ENCODE results near the gene S100A6. TPM values are rescaled to one million over a fixed set of nuclear protein-coding genes. Genes with fewer than 3 reads are reported as not detected.

The S100A6 gene
- total RNA-seq: 257 and 1,880 TPM in 2 replicates

GRCh38 chr1:153535242-153536011 is at the start of gene S100A6:
Gene S100A6, minus strand, starts transcription at chr1:153535991. Its CDS starts 652 bp downstream, at chr1:153535339.

GRCh38 chr1:153565529-153566374 is 30.0 kb upstream of the S100A6 start, which contains the start of gene S100A2:
Gene S100A2, minus strand, starts transcription at chr1:153565844. Its CDS starts 1,967 bp downstream, at chr1:153563877.

GRCh38 chr1:153548722-153549688 is 13.2 kb upstream of the S100A6 start, which contains the start of gene S100A3:
Gene S100A3, minus strand, starts transcription at chr1:153549258. Its CDS starts 773 bp downstream, at chr1:153548485.

GRCh38 chr1:153545067-153546055 is 9.6 kb upstream of the S100A6 start, which contains the start of gene S100A4:
Gene S100A4, minus strand, starts transcription at chr1:153545806. Its CDS starts 1,012 bp downstream, at chr1:153544794.

GRCh38 chr1:153540394-153541361 is 4.9 kb upstream of the S100A6 start, which contains the start of gene S100A5:
Gene S100A5, minus strand, starts transcription at chr1:153540934. Its CDS starts 743 bp downstream, at chr1:153540191.

Other genes starting within 250 kb of the S100A6 start
- gene PGLYRP3, start 223.0 kb downstream of the S100A6 start, total RNA-seq: 2.4 and 4.7 TPM in 2 replicates
- gene PGLYRP4, start 187.2 kb downstream of the S100A6 start, total RNA-seq: 4.0 and 7.9 TPM in 2 replicates
- 1,477 and 2,600 TPM in 2 replicates for gene S100A9, start 178.1 kb downstream of the S100A6 start, total RNA-seq
- gene S100A12, start 160.4 kb downstream of the S100A6 start, total RNA-seq: 1.5 and 3.4 TPM in 2 replicates
- 238 and 331 TPM in 2 replicates for gene S100A8, start 144.9 kb downstream of the S100A6 start, total RNA-seq
- gene S100A7A, start 119.5 kb downstream of the S100A6 start, total RNA-seq: under 0.01 TPM in 1 of 2 replicates, not detected in the other
- gene S100A7, start 75.3 kb downstream of the S100A6 start, total RNA-seq: 0.64 and 2.1 TPM in 2 replicates
- gene S100A5, start 4.9 kb upstream of the S100A6 start, total RNA-seq: not detected in 2 replicates
- 5.5 TPM in 2 replicates for gene S100A4, start 9.8 kb upstream of the S100A6 start, total RNA-seq
- 2.1 and 2.3 TPM in 2 replicates for gene S100A3, start 13.3 kb upstream of the S100A6 start, total RNA-seq
- gene S100A2, start 29.9 kb upstream of the S100A6 start, total RNA-seq: 666 and 777 TPM in 2 replicates
- 568 and 750 TPM in 2 replicates for gene S100A16, start 77.1 kb upstream of the S100A6 start, total RNA-seq
- 394 and 881 TPM in 2 replicates for gene S100A14, start 80.3 kb upstream of the S100A6 start, total RNA-seq
- gene S100A13, start 91.5 kb upstream of the S100A6 start, total RNA-seq: 16.8 and 44.1 TPM in 2 replicates
- gene S100A1, start 92.4 kb upstream of the S100A6 start, total RNA-seq: not detected in 2 replicates
- 56.5 and 61.9 TPM in 2 replicates for gene CHTOP, start 98.1 kb upstream of the S100A6 start, total RNA-seq
- 42.1 and 66.6 TPM in 2 replicates for gene SNAPIN, start 122.7 kb upstream of the S100A6 start, total RNA-seq
- gene ILF2, start 135.0 kb upstream of the S100A6 start, total RNA-seq: 88.2 and 102 TPM in 2 replicates
- under 0.01 TPM in 1 of 2 replicates, not detected in the other for gene NPR1, start 142.7 kb upstream of the S100A6 start, total RNA-seq
- 16.4 and 37.2 TPM in 2 replicates for gene INTS3, start 192.1 kb upstream of the S100A6 start, total RNA-seq
- gene SLC27A3, start 239.4 kb upstream of the S100A6 start, total RNA-seq: 2.1 and 7.6 TPM in 2 replicates